HG02678 (cell line): ENCODE results near the gene BCAR1.
"Not testable (repeated sequence)": the region's sequence is repeated elsewhere in the genome, so short reads cannot be mapped to it uniquely, and the experiment has no call there.

ENCODE experiments used
- ATAC-seq: cut with Tn5 transposase; IDR thresholded peaks from one replicate; pipeline ENCODE4 v1.9.1; 2021; ENCODE audit warnings: mild to moderate bottlenecking, moderate library complexity; ENCODE audit not compliant: unreplicated experiment

BCAR1 gene

GRCh38 chr16:75241955-75242354, 9.5 kb downstream of the BCAR1 start:
- ATAC-seq = no peak

- ATAC-seq = no peak
Observed at GRCh38 chr16:75241412-75241811, 10.0 kb downstream of the BCAR1 start.

GRCh38 chr16:75240633-75241032, 10.8 kb downstream of the BCAR1 start:
- not testable (repeated sequence) for ATAC-seq

DNA sequence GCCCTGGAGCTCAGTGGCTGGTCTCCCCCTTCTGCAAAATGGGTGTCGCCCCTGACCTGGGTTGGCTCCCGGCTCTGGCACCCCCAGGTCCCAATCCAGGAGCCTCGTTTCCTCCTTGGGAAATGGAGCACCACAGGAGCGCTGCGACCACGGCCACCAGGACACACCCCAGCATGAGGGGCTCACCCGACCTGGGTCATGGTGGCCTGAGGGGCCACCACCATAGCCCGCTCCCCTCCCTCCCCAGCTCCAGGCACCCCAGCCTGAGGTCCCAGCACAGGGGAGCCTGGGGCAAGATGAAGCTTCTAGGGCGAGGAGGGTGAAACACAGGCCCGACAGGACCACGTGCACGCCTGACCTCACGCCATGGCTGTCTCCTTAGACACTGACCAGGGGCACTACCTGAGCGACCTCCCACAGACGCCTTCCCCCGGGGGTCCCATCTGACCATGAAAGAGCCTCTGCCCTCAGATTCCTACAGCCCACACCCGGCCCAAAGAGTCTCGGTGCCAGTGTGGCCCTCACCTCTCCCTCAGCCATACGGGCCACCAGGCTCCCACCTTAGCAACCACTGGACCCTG, 11.8 kb downstream of the BCAR1 start:
- no peak for ATAC-seq

DNA sequence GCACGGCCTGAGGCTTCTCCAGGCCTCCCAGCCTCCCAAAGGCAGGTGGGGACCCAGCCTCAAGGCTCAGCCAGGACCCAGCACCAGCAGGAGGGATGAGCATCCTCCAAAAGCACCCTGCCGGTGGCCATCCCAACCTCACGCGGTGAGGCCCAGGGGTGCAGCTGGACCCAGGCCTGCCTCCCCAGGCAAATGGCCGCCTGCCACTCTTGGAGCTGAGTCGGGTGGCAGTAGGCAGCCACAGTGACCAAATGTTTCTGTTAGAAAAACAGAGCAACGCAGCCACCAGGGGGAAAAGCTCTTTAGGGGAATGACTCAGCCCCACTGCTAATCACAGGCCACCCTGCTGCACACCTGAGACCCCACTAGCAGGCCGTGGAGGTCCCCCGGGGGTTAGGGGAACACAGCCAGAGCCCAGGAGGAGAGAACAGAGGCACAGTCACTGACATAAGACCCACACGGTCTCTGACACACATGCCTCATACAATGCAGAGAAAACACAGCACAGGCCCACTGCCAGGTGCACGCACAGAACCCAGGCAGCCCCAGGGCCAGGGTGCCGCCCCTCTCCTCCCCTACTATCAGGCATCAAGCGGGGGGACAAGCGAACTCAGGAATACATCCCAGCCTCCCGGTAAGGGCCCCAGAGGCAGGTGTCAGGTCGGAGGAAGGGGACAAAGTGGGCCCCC, 12.4 kb downstream of the BCAR1 start:
- no peak for ATAC-seq

- ATAC-seq = no peak
Observed at GRCh38 chr16:75238132-75238852, 13.1 kb downstream of the BCAR1 start.

DNA sequence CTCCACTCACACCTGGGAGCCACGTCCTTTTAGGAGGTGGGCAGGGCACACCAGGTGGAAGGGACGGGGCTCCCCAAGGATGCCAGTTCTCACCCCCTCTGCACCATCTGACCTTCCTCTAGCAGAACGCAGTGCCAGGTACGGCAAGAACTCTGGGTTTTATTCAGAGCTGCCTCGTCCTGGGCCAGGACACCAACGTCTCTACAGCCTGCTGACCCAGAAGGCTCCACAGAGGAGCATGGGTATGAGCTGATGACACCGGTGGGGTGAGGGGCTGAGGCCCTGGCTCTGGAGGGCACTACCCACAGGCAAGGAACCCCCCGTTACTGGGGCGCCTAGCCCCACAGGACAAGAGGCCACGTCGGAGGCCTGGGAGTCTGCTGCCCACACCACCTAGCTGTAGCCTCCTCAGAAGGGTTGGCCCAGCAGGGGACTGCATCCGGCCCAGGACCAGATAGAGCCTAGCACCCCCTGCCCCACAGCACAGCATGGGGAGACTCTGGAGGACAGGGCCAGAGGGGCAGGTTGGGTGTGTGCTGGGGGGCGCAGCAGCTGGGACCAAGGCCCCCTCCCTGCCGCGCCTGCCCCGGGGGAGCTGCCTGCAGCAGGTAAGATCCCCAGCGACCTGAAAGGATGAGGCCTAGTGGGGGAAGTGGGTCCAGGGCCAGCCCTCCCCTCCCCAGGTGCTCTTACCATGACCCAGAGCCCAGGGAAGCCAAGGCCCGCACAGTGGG, 13.9 kb downstream of the BCAR1 start:
- no peak for ATAC-seq

DNA sequence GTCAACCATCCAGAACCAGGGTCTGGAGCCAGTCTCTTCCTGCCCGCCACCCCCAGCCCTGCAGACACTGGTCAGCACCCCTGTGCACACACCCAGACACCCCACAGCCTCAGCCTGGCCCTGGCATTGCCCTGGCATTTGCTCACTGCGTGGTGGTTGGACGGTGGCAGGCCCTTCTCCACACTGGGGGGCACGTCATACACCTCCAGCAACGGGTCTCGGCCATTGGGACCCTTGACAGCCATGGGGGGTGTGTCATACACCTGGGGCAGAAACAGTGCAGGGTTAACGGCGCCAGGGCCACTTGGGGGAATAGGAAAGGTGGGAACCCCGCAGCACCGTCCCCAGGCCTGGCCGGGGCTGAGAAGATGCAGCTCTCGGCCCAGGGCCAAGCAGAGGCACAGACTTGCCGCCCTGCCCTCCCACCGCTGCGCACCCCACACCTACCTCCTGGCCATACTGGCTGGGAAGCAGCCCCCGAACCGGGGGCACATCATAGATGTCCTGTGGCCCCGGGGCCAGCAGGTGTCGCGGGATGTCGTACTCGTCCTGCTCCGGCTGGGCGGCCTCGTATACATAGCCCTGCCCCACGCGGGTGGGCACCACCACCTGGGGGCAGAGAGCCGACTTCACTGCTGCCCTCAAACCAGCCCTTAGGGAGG, 14.6 kb downstream of the BCAR1 start:
- no peak for ATAC-seq

- ATAC-seq = no peak
Observed at GRCh38 chr16:75236232-75236631, 15.2 kb downstream of the BCAR1 start.

DNA sequence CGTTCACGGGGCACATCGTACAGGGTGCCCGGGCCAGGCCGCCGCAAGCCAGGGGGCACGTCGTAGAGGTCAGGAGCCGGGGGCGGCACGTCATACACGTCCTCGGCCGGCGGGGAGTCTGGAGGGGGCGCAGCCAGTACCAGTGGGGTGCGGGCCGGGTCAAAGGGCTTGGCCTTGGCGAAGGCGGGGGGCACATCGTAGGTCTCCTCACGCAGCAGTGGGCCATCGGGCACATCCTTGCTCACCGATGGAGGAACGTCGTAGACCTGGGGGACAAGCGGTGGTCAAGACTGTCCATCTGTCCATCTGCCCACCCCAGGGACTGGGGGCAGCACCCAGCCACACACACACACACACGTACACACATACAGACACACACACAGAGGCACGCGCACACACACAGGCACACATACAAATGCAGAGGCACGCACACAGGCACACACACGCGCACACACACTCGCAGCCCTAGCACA, 15.7 kb downstream of the BCAR1 start:
- no peak for ATAC-seq

DNA sequence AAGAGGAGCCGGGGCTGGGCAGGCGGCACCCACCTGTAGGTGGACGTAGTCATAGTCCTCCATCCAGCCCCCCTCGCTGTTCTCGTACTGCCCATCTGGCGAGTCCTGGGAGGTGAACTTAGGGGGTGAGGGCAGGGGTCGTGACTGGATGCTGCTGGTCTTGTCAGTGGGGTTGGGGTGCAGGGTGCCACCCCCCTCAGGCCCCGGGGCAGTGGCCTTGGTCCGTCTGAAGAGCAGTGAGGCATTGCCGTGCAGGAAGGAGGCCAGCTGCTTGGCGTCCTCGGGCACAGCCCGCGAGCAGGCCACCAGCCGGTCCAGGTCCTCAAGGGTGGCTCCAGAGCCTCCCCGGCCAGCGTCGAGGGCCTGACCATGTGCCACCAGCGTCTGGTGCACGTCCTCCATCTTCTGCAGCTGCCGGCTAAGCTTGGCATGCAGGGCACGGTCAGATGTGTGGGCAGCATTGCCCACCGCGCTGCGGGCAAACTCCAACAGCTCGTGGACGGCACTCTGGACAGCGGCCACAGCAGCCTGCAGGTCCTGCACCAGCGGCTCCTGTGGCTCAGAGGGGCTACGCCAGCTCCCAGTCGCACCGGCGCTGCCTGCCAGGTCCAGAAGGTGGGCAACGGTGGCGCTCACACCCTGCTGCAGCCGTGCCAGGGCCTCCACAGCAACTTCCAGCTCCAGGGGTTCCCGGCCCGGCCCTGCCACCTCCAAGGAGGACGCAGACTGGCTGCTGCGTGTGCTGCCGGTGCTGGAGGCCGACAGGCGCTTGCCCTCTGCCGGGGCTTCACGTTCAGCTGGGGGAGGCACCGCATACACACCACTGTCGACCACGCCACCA, 16.3 kb downstream of the BCAR1 start:
- no peak for ATAC-seq

DNA sequence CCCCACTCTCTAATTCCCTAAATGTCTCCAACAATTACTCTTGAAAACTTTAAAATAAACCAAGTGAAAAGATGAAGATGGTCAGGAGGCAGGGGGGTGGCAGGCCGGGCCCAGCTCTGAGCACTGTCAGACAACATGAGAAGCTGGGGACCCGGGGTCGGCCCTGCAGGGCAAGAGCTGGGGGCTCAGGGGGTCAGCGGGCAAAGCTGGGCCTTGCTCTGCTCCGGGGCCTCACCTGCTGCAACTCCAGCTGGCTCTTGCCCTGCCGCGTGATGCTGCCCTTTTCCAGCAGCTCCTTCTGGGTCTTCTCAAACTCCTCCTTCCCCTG, 17.8 kb downstream of the BCAR1 start:
- ATAC-seq = no peak

DNA sequence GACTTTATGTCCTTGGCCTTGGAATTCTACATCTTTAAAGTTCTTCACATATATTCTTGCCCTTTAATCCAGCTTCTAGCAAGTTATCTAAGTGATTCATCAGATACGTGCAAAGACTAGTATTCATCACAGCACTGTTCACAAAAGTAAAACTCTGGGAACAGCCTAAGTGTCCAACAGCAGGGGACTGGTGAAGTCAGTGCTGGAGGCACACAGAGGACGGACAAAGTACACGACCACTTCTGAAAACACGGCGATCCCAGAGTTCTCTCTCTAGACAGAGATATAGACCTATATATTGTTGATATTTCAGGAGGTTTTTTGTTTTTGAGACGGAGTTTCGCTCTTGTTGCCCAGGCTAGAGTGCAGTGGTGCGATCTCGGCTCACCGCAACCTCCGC, 19.9 kb downstream of the BCAR1 start:
- no peak for ATAC-seq

GRCh38 chr16:75230471-75231110, 20.8 kb downstream of the BCAR1 start:
- ATAC-seq = no peak

DNA sequence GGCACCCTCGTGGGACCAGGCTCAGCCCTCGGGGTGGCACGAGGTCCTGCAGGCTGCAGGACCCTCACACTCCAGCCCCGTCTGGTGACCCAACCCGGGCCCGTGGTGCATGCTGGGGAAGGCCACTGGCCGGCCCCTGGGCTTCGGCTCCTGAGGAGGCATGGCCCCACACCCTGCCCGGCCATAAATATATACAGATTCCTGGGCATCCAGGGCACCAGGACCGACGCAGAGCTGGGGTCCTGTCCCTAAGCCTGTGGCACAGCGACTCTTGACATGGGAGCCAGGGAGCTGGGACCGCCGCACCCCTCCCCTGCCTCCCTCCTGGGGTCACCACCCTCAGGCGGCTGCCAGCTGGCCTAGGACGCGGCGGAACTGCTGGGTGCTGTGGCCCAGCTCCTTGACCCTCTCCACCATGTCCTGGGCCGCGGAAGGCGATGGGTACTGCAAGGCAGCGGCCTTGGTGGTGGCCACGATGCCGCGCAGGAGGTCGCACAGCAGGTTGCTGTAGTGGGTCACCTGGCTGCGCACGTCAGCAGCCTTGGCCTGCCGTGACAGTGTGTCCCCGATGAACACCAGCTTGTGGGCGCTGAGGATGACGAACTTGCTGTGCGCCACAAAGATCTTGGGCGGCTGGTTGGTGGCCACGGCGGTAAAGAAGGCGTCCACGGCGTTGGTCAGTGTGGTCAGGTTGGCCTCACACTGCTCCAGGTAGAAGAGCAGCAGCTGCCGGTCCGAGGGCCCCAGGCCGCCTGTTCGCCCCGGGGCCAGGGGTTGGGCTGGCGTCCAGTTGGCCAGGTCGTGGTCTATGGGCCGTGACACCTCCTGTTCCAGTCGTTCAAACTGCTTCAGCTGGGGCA, 22.0 kb downstream of the BCAR1 start:
- ATAC-seq = no peak

- ATAC-seq = no peak
Observed at GRCh38 chr16:75228143-75228976, 23.1 kb downstream of the BCAR1 start.

DNA sequence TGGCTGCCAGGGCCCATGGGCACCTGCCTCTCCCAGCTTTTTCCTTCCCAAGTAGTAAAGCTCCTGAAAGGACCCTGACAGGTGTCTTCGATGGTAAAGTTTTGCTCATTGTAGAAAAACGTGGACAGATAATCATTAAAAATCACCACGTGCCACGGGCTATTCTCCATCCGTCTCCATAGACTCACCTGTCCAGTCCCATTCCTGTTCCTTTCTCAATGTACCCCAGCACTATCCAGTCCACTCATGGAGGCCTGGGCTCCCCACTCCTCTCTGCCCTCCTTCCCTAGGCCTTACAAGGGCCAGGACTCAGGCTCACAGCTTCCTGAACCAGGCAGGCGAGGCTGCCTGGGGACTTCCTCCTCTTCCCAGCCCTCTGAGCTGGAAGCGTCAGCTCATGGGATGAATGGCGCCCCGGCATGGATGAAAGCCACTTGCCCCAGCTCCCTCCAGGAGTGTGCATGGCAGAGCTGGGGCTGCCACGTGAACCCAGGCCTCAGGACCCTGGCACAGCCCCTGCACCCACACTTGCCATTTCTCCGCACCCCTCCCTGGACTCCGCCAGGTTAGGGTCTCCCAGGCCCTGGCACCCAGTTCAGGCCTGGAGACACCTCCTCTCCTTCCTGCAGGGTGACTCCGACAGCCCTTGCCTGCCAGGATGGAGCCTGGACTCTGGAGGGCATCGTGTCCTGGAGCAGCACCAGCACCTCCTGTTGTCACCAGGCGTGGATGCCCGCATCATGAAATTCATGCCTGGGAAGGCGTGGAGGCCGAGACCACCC, 23.9 kb downstream of the BCAR1 start:
- no peak for ATAC-seq
